ENCODE results near the gene ZNF311.
"Not testable (repeated sequence)": the region's sequence is repeated elsewhere in the genome, so short reads cannot be mapped to it uniquely, and the experiment has no call there.

Gene ZNF311

GRCh38 chr6:28956331-28956730, 48.8 kb downstream of the ZNF311 start:
- no peak overlapping the region for H3K27ac ChIP-seq
- ChIA-PET CTCF (no interaction called here), POLR2A (ENCODE audit: low non-redundant PET) (no interaction called here)
- no peak for DNase-seq (ENCODE audit: low spot score)
- no peak for TF ChIP-seq CTCF (conservative IDR thresholded peaks at IDR 0.05; ENCODE audit: low read depth)

- ChIA-PET POLR2A (ENCODE audit: low non-redundant PET) (no interaction called here), CTCF (no interaction called here)
- no peak overlapping the region for H3K27ac ChIP-seq
- peak; percentile 24 for DNase-seq (ENCODE audit: low spot score)
- no peak for TF ChIP-seq CTCF (conservative IDR thresholded peaks at IDR 0.05; ENCODE audit: low read depth)
Observed at GRCh38 chr6:28953585-28954258, 51.4 kb downstream of the ZNF311 start.

GRCh38 chr6:28953039-28953584, 52.0 kb downstream of the ZNF311 start:
- ChIA-PET CTCF (interaction anchor here (0.6 kb wide), 1 partner anchor 8 kb away, joined by 5 read pairs; no protein-coding TSS in a partner anchor), POLR2A (ENCODE audit: low non-redundant PET) (no interaction called here)
- TF ChIP-seq CTCF (conservative IDR thresholded peaks at IDR 0.05; ENCODE audit: low read depth): no peak
- H3K27ac ChIP-seq: no peak overlapping the region
- peak; percentile 50 for DNase-seq (ENCODE audit: low spot score)

- POLR2A ChIA-PET (ENCODE audit: low non-redundant PET): not testable (repeated sequence)
- CTCF ChIA-PET: interaction anchor here (0.6 kb wide), 1 partner anchor 210 kb away, joined by 3 read pairs; no protein-coding TSS in a partner anchor
Observed at GRCh38 chr6:28949656-28950195, 55.4 kb downstream of the ZNF311 start.

GRCh38 chr6:28948782-28949486, 56.2 kb downstream of the ZNF311 start:
- DNase-seq (ENCODE audit: low spot score): no peak
- ChIA-PET CTCF (interaction anchor here (0.6 kb wide), 1 partner anchor 69 kb away, joined by 3 read pairs; no protein-coding TSS in a partner anchor), POLR2A (ENCODE audit: low non-redundant PET) (no interaction called here)
- no peak overlapping the region for H3K27ac ChIP-seq
- no peak for TF ChIP-seq CTCF (conservative IDR thresholded peaks at IDR 0.05; ENCODE audit: low read depth)

More at GRCh38 chr6:28949656-28950195, 55.4 kb downstream of the ZNF311 start:
- not testable (repeated sequence) for DNase-seq (ENCODE audit: low spot score); H3K27ac ChIP-seq

- ChIA-PET CTCF (interaction anchor here (1.1 to 1.2 kb wide), 2 partner anchors 33 to 68 kb away, joined by 3 read pairs; no protein-coding TSS in a partner anchor), POLR2A (ENCODE audit: low non-redundant PET) (no interaction called here)
- no peak for TF ChIP-seq CTCF (conservative IDR thresholded peaks at IDR 0.05; ENCODE audit: low read depth)
- DNase-seq (ENCODE audit: low spot score): peak; percentile 53
- H3K27ac ChIP-seq: peak overlapping the region; percentile 37
Observed at GRCh38 chr6:28947831-28948270, 57.3 kb downstream of the ZNF311 start.

All from RWPE1 (cell line).